Measurements from ENCODE around the gene TMEM256.
"Not testable (repeated sequence)": the region's sequence is repeated elsewhere in the genome, so short reads cannot be mapped to it uniquely, and the experiment has no call there.

The TMEM256 gene

GRCh38 chr17:7384489-7385081, 19.3 kb downstream of the TMEM256 start:
- no peak for DNase-seq (ENCODE audit: low read depth in 1 of 2, low spot score in 1 of 2)

GRCh38 chr17:7383742-7384488, 20.0 kb downstream of the TMEM256 start:
- DNase-seq (ENCODE audit: low read depth in 1 of 2, low spot score in 1 of 2): peak; percentile 61 to 72

- DNase-seq (ENCODE audit: low read depth in 1 of 2, low spot score in 1 of 2): no peak
Measured at GRCh38 chr17:7383371-7383741, 20.5 kb downstream of the TMEM256 start.

- no peak for DNase-seq (ENCODE audit: low read depth in 1 of 2, low spot score in 1 of 2)
Measured at GRCh38 chr17:7382901-7383300, 21.0 kb downstream of the TMEM256 start.

GRCh38 chr17:7380855-7381683, 22.8 kb downstream of the TMEM256 start, which contains the start of gene TNK1:
Gene TNK1 (plus strand): TSS chr17:7381089. CDS start chr17:7382927, 1,838 bp downstream.
- DNase-seq (ENCODE audit: low read depth in 1 of 2, low spot score in 1 of 2): no peak

- DNase-seq (ENCODE audit: low read depth in 1 of 2, low spot score in 1 of 2): no peak
Measured at GRCh38 chr17:7380321-7380720, 23.6 kb downstream of the TMEM256 start.

- DNase-seq (ENCODE audit: low read depth in 1 of 2, low spot score in 1 of 2): no peak
Measured at GRCh38 chr17:7379134-7379533, 24.8 kb downstream of the TMEM256 start.

- DNase-seq (ENCODE audit: low read depth in 1 of 2, low spot score in 1 of 2): no peak
Measured at GRCh38 chr17:7374353-7374752, 29.5 kb downstream of the TMEM256 start.

GRCh38 chr17:7370853-7371252, 33.0 kb downstream of the TMEM256 start:
- no peak for DNase-seq (ENCODE audit: low read depth in 1 of 2, low spot score in 1 of 2)

GRCh38 chr17:7369825-7370224, 34.1 kb downstream of the TMEM256 start:
- no peak for DNase-seq (ENCODE audit: low read depth in 1 of 2, low spot score in 1 of 2)

GRCh38 chr17:7368599-7368994, 35.3 kb downstream of the TMEM256 start:
- DNase-seq (ENCODE audit: low read depth in 1 of 2, low spot score in 1 of 2): not testable (repeated sequence)

- no peak for DNase-seq (ENCODE audit: low read depth in 1 of 2, low spot score in 1 of 2)
Measured at GRCh38 chr17:7367918-7368598, 35.8 kb downstream of the TMEM256 start.

GRCh38 chr17:7367083-7367482, 36.8 kb downstream of the TMEM256 start:
- no peak for DNase-seq (ENCODE audit: low read depth in 1 of 2, low spot score in 1 of 2)

- not testable (repeated sequence) for DNase-seq (ENCODE audit: low read depth in 1 of 2, low spot score in 1 of 2)
Measured at GRCh38 chr17:7365963-7366362, 37.9 kb downstream of the TMEM256 start.

GRCh38 chr17:7363311-7363710, 40.6 kb downstream of the TMEM256 start:
- DNase-seq (ENCODE audit: low read depth in 1 of 2, low spot score in 1 of 2): no peak

GRCh38 chr17:7361906-7362305, 42.0 kb downstream of the TMEM256 start:
- DNase-seq (ENCODE audit: low read depth in 1 of 2, low spot score in 1 of 2): no peak

GRCh38 chr17:7357381-7357780, 46.5 kb downstream of the TMEM256 start:
- DNase-seq (ENCODE audit: low read depth in 1 of 2, low spot score in 1 of 2): no peak

- DNase-seq (ENCODE audit: low read depth in 1 of 2, low spot score in 1 of 2): no peak
Measured at GRCh38 chr17:7356756-7357155, 47.1 kb downstream of the TMEM256 start.

- DNase-seq (ENCODE audit: low read depth in 1 of 2, low spot score in 1 of 2): peak; percentile 72 to 73
Measured at GRCh38 chr17:7356072-7356549, 47.8 kb downstream of the TMEM256 start.

- no peak for DNase-seq (ENCODE audit: low read depth in 1 of 2, low spot score in 1 of 2)
Measured at GRCh38 chr17:7355573-7355972, 48.3 kb downstream of the TMEM256 start.

- no peak for DNase-seq (ENCODE audit: low read depth in 1 of 2, low spot score in 1 of 2)
Measured at GRCh38 chr17:7355053-7355452, 48.8 kb downstream of the TMEM256 start, which contains the start of gene TMEM95. Gene TMEM95 (plus strand): TSS chr17:7355156. CDS start chr17:7355205, 49 bp downstream.
